CD4-positive, alpha-beta T cell treated with Interleukin-1 beta for 1 hour (primary cell): ENCODE data around the gene NRP1.
A peak's percentile ranks its signal among the peaks of the same experiment; 100 is the strongest.

Experiments
- DNase-seq, 2 donors: peaks; one replicate each; pipeline ENCODE4 v3.0.0-alpha.2; 2020 to 2022

The NRP1 gene

GRCh38 chr10:33142295-33142694 lies 192.2 kb downstream of the NRP1 start:
- DNase-seq = no peak

- no peak for DNase-seq
Measured at GRCh38 chr10:33141251-33141650, 193.2 kb downstream of the NRP1 start.

- DNase-seq = peak; percentile 88 to 93
Measured at GRCh38 chr10:33139181-33139646, 195.3 kb downstream of the NRP1 start.

GRCh38 chr10:33138686-33139085 lies 195.8 kb downstream of the NRP1 start:
- peak in 1 of 2 donors; percentile 38 for DNase-seq

GRCh38 chr10:33137356-33138005 lies 197.0 kb downstream of the NRP1 start:
- DNase-seq = no peak

DNA sequence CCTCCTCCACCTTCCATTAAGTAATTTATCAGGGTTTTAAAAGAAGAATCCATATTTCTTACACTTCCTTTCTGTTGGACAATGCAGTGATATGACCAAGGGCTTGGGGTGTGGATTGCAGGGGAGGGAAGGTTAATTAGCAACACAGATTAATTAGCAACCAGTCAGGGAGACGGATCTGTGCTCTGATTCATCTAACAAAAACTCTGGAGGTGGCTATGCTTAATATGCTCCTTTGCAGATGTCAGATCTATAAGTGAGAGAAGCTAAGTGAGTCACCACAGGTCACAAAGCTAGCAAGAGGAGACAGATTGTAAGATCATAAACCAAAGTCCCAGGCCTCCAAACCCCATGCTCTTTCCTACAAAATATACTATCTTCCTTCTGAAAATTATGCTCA lies 197.7 kb downstream of the NRP1 start:
- DNase-seq = no peak

DNA sequence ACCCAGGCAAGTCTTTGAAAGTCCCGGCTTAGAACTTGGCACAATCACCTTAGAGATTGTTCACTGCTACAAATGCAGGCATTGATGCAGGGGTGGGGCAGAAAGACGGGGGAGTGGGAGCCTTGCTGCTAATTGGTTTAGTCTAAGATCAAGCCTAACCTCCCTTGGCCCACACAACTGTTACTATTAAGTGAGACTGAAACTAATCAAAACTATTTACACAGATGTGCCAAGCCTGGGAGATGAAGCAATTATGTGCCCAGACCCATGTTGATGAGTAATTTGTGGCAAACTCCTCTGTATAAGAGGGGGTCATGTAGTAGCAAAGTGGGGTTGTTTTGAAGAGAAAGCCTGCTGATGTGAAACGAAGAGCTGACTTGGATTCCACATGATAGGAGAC lies 198.2 kb downstream of the NRP1 start:
- peak; percentile 37 to 68 for DNase-seq

GRCh38 chr10:33134011-33134751 lies 200.3 kb downstream of the NRP1 start:
- DNase-seq = peak; percentile 67 to 81

- DNase-seq = no peak
Measured at GRCh38 chr10:33133557-33133956, 200.9 kb downstream of the NRP1 start.

DNA sequence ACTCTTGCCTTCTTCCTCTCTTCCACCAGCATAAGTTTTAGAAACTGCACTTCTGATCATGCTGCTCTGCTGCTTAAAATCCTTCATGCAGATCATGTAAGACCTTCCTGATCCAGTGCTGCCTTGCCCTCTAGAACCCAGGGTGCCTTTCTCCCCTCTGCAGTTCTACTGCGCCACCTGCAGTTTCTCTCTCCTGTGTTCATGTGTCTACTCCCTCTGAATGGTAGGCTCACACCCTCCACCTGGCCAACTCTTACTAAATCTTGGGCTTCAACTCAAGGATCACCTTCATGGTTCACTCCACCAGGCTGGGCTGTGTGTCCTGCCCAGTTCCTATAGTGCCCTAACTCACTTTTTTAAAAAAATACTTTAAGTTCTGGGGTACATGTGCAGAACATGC lies 201.8 kb downstream of the NRP1 start:
- peak; percentile 55 to 74 for DNase-seq

GRCh38 chr10:33129996-33130386 lies 204.5 kb downstream of the NRP1 start:
- DNase-seq = no peak

- no peak for DNase-seq
Measured at GRCh38 chr10:33129141-33129995, 205.1 kb downstream of the NRP1 start.

DNA sequence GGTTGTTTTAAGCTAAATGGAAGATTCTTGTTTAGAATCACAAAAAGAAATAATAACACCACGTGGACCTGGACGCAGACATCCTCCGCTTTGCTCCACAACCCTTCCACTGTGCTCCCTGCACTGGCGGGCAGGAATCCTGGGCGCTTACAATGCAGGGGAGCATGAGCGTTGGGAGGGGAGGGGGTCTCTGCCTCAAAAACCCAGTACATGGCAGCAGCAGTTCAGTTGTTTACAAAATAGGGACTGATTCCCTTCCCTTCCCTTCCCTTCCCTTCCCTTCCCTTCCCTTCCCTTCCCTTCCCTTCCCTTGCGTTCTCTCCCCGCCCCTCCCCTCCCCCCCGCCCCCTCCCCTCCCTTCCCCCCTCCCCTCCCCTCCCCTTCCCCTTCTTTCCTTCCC lies 206.8 kb downstream of the NRP1 start:
- no peak for DNase-seq
